Measurements from ENCODE around the gene SLC43A1.

DNA sequence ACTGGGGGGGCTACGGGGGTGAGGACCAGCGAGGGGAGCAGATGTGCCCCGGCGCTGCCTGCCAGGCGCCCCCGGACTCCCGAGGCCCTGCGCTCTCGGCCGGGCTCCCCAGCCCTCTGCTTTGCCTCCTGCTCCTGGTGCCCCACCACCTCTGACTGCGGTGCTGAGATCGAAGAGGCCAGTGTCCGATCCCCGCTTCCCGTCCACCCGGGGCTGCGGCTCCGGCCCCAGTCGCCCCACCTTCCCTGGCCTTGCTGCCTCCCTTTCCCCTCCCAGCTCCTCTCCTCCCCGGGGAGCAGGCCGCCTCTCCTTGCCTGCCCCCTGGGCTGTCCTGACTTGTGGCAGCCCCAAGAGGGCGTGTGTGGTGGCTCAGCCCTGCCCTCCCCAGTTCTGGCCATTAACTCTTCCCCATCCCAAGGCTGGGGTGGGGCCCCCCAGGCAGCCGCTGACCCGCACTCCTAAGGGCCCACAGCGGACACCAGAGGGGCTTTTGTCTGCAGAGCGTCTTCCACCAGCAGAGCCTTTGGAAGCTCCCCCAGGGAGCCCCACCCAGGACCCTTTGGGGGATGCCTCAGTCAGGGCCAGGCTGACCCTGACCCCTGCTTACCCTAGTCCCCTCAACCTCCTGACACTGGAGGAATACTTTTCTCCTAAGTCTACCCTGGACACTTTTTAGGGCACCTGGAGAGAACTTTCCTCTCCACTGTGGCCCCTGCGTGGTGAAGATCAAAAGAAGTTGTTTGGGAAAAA is 38.6 kb downstream of the SLC43A1 start:
- TF ChIP-seq CTCF (IDR thresholded peaks at IDR 0.05) (peak; percentile 43 to 55 (median 54)), POLR2A (IDR thresholded peaks at IDR 0.05) (peak; percentile 24)
